HL-60 (cell line): ENCODE measurements around the gene RBBP8NL.

ENCODE experiments used
- GABPA ChIP-seq: IDR thresholded peaks from 2 replicates; pipeline ENCODE4 v1.6.1; 2012; ENCODE audit warnings: low read depth
- POLR2AphosphoS5 ChIP-seq: IDR thresholded peaks from 2 replicates; pipeline ENCODE4 v1.6.1; 2012; ENCODE audit warnings: low read depth
- TF ChIP-seq, protein P1 (sequence below): IDR thresholded peaks from one replicate; pipeline ENCODE4 v1.5.1; 2011; ENCODE audit warnings: low read length, control low read depth, inconsistent platforms; ENCODE audit not compliant: insufficient read depth
- TF ChIP-seq, protein P2 (sequence below): IDR thresholded peaks from 2 replicates; pipeline ENCODE4 v1.6.1; 2012; ENCODE audit warnings: low read depth; ENCODE audit not compliant: insufficient replicate concordance

DNA sequence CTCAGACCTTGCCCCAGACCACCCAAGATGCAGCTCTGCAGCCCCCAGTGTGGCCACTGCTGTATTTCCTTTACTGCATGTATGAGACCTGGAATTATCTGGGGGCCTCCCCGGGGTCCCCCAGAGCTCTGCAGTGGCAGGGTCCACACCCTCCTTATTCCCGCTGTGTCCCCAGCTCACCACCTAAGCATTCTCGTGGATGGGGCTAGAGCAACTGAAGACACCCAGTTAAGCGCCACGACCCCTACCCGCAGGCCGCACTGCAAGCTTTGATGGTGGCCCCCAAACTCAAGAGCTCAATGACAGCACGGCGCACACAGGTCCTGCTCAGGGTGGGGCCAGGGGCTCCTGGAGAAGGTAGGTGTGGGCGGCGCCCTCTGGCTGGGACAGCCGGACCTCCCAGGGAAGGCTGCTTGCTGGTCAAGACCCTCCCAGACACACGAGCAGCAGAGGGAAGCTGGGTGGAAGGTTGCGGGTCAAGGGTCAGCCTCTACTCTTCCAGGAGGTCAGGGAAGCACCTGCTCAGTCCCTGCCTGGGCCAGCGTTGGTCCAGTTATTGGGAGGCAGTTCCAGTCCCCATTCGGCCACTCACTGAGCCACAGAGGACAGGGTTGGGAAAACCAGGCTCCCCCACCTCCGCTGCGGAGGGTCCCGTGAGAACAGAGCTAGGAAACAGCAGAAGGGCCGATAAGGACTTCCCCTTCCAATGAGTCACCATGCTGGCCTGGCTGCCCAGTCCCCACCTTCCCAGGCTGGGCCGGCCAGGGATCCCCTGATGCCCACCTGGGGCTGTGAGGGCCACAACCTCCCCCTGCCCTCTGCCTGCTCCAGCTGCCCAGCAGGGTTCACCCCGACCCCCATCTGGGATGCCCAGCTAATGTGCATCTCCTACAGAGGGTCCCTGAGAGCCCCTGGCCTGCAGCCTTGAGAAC is 63.2 kb downstream of the RBBP8NL start:
- TF ChIP-seq, protein P1, sequence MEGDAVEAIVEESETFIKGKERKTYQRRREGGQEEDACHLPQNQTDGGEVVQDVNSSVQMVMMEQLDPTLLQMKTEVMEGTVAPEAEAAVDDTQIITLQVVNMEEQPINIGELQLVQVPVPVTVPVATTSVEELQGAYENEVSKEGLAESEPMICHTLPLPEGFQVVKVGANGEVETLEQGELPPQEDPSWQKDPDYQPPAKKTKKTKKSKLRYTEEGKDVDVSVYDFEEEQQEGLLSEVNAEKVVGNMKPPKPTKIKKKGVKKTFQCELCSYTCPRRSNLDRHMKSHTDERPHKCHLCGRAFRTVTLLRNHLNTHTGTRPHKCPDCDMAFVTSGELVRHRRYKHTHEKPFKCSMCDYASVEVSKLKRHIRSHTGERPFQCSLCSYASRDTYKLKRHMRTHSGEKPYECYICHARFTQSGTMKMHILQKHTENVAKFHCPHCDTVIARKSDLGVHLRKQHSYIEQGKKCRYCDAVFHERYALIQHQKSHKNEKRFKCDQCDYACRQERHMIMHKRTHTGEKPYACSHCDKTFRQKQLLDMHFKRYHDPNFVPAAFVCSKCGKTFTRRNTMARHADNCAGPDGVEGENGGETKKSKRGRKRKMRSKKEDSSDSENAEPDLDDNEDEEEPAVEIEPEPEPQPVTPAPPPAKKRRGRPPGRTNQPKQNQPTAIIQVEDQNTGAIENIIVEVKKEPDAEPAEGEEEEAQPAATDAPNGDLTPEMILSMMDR = no peak
- TF ChIP-seq POLR2AphosphoS5 = no peak
- TF ChIP-seq, protein P2, sequence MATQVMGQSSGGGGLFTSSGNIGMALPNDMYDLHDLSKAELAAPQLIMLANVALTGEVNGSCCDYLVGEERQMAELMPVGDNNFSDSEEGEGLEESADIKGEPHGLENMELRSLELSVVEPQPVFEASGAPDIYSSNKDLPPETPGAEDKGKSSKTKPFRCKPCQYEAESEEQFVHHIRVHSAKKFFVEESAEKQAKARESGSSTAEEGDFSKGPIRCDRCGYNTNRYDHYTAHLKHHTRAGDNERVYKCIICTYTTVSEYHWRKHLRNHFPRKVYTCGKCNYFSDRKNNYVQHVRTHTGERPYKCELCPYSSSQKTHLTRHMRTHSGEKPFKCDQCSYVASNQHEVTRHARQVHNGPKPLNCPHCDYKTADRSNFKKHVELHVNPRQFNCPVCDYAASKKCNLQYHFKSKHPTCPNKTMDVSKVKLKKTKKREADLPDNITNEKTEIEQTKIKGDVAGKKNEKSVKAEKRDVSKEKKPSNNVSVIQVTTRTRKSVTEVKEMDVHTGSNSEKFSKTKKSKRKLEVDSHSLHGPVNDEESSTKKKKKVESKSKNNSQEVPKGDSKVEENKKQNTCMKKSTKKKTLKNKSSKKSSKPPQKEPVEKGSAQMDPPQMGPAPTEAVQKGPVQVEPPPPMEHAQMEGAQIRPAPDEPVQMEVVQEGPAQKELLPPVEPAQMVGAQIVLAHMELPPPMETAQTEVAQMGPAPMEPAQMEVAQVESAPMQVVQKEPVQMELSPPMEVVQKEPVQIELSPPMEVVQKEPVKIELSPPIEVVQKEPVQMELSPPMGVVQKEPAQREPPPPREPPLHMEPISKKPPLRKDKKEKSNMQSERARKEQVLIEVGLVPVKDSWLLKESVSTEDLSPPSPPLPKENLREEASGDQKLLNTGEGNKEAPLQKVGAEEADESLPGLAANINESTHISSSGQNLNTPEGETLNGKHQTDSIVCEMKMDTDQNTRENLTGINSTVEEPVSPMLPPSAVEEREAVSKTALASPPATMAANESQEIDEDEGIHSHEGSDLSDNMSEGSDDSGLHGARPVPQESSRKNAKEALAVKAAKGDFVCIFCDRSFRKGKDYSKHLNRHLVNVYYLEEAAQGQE = no peak
- no peak for TF ChIP-seq GABPA
